Measurements from ENCODE around the gene TRAF7.

- TF ChIP-seq CTCF (IDR thresholded peaks at IDR 0.05; ENCODE audit: poor library complexity, severe bottlenecking): no peak
- no peak for TF ChIP-seq EP300 (conservative IDR thresholded peaks at IDR 0.05; ENCODE audit: poor library complexity, severe bottlenecking)
- TF ChIP-seq RAD21 (conservative IDR thresholded peaks at IDR 0.05): no peak
- TF ChIP-seq TAF1 (IDR thresholded peaks at IDR 0.05; ENCODE audit: low read depth): no peak
Measured at GRCh38 chr16:2115591-2115973, 40.0 kb upstream of the TRAF7 start.
